ENCODE measurements around the gene CCDC178. TPM values are rescaled to one million over a fixed set of nuclear protein-coding genes. Genes with fewer than 3 reads are reported as not detected.

Gene CCDC178
- total and polyA plus RNA-seq, 2 donors (not counting 3 experiments of a cell fraction or from before 2014, with no cell fraction given): 0.80 to 1.6 TPM

DNA sequence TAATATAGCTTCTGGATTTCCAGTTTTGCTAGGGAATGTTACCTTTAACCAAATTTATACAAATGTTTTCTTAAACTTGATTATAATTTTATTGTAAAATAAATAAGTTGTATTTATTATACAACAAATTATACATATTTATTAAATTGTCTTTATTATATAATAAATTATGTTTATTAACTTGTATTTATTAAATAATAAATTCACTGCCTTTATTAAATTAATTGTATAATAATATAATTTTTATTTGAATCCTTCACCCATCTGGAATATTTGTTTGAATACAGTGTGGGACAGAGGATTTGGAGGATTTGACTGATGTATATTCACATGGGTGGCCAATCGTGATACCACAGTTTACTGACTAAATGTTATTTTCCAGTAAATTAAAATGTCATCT is 43.4 kb upstream of the CCDC178 start:
- Histone ChIP-seq H3K9me3 (replicated peaks; ENCODE audit: control insufficient read depth, insufficient read depth, low read length) (no peaks in the 10 kb centered on the region), H2AFZ (ENCODE audit: low read depth, low read length) (no peak overlapping the region), H3K27me3 (ENCODE audit: control insufficient read depth in 2 of 2, insufficient read depth in 2 of 2, low read length in 2 of 2) (no peaks in the 10 kb centered on the region), H3K36me3 (ENCODE audit: control insufficient read depth in 2 of 2, extremely low read depth in 1 of 2, insufficient read depth in 2 of 2, low read length in 2 of 2) (no peaks in the 10 kb centered on the region), H3K4me2 (ENCODE audit: insufficient read depth, low read length) (no peak overlapping the region), H3K27ac (ENCODE audit: insufficient read depth, low read depth, low read length) (no peak overlapping the region), H3K9me1 (replicated peaks; ENCODE audit: control insufficient read depth, extremely low read depth, insufficient read depth, low read length) (no peaks in the 10 kb centered on the region), H3K9ac (replicated peaks; ENCODE audit: extremely low read depth, insufficient read depth, low read length) (no peak overlapping the region), H3K79me2 (ENCODE audit: control insufficient read depth, insufficient read depth, low read length) (no peaks in the 10 kb centered on the region), H4K20me1 (replicated peaks; ENCODE audit: control insufficient read depth, extremely low read depth, insufficient read depth, low read length) (no peaks in the 10 kb centered on the region), H3K4me3 (replicated peaks in 1 of 3; ENCODE audit: insufficient read depth in 1 of 3, low read depth in 1 of 3, low read length in 3 of 3) (no peak overlapping the region), H3K4me1 (ENCODE audit: control insufficient read depth, extremely low read depth, insufficient read depth, low read length) (no peaks in the 10 kb centered on the region)
- ChIA-PET CTCF (no interaction called here), POLR2A (no interaction called here)
- intact Hi-C loops (cut with micrococcal nuclease) (no loop called here), dilution Hi-C loops (cut with MboI; ENCODE audit: extremely low pct_ligation_motif_present, low sequenced_read_pairs) (no loop called here)
- no TSS peak for BruUV-seq (replicated peaks)
- no peak for DNase-seq (ENCODE audit: low read depth, low spot score)
- no peak for TF ChIP-seq FOS (IDR thresholded peaks at IDR 0.05; ENCODE audit: borderline replicate concordance, insufficient read depth, low read length)
- FAIRE-seq: no peak

DNA sequence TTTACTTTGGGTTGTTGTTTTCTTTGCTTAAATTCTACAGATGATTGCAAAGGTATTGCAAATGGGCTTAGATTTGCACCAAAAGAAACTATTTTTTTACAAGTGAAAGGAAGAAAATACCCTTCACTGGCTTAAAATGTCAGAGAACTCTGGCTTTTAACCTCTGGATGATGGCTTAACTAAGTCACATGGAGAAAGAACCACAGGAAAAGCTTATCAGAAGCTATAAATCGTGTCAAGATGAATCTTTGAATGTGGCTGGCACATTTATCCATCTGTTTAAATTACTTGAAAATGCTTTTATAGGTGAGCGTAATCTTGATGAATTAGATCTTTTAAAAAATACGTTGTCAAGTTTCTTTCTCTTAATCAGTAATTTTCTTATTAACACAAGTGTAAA is 32.0 kb upstream of the CCDC178 start:
- intact Hi-C loops (cut with micrococcal nuclease) (no loop called here), dilution Hi-C loops (cut with MboI; ENCODE audit: extremely low pct_ligation_motif_present, low sequenced_read_pairs) (no loop called here)
- TF ChIP-seq GATA2 (IDR thresholded peaks at IDR 0.05; ENCODE audit: insufficient read depth, insufficient read length, low read depth, low read length) (no peak), POLR2A (IDR thresholded peaks at IDR 0.05; ENCODE audit: low read depth, low read length) (no peak), JUN (IDR thresholded peaks at IDR 0.05; ENCODE audit: borderline replicate concordance, insufficient read depth, insufficient read length, low read depth) (no peak), MYC (IDR thresholded peaks at IDR 0.05; ENCODE audit: low read depth, low read length) (no peak), FOS (IDR thresholded peaks at IDR 0.05; ENCODE audit: borderline replicate concordance, insufficient read depth, low read length) (no peak), EZH2 (IDR thresholded peaks at IDR 0.05; ENCODE audit: borderline replicate concordance, low read depth, low read length, severe bottlenecking) (no peak)
- TF ChIP-seq, protein P1, sequence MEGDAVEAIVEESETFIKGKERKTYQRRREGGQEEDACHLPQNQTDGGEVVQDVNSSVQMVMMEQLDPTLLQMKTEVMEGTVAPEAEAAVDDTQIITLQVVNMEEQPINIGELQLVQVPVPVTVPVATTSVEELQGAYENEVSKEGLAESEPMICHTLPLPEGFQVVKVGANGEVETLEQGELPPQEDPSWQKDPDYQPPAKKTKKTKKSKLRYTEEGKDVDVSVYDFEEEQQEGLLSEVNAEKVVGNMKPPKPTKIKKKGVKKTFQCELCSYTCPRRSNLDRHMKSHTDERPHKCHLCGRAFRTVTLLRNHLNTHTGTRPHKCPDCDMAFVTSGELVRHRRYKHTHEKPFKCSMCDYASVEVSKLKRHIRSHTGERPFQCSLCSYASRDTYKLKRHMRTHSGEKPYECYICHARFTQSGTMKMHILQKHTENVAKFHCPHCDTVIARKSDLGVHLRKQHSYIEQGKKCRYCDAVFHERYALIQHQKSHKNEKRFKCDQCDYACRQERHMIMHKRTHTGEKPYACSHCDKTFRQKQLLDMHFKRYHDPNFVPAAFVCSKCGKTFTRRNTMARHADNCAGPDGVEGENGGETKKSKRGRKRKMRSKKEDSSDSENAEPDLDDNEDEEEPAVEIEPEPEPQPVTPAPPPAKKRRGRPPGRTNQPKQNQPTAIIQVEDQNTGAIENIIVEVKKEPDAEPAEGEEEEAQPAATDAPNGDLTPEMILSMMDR (IDR thresholded peaks at IDR 0.05; ENCODE audit: extremely low read depth in 1 of 2, insufficient read depth in 1 of 2, low read depth in 1 of 2, low read length in 2 of 2): no peak
- TF ChIP-seq, protein P2, sequence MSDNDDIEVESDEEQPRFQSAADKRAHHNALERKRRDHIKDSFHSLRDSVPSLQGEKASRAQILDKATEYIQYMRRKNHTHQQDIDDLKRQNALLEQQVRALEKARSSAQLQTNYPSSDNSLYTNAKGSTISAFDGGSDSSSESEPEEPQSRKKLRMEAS (IDR thresholded peaks at IDR 0.05; ENCODE audit: insufficient read depth, insufficient read length): no peak
- H3K27me3 ChIP-seq (ENCODE audit: control insufficient read depth in 2 of 2, insufficient read depth in 2 of 2, low read length in 2 of 2): no peaks in the 10 kb centered on the region
- no peaks in the 10 kb centered on the region for H3K9me3 ChIP-seq (replicated peaks; ENCODE audit: control insufficient read depth, insufficient read depth, low read length)
- DNase-seq (ENCODE audit: low read depth, low spot score): no peak
- no peak overlapping the region for H3K4me3 ChIP-seq (replicated peaks in 1 of 3; ENCODE audit: insufficient read depth in 1 of 3, low read depth in 1 of 3, low read length in 3 of 3)
- no peak for FAIRE-seq
- H3K79me2 ChIP-seq (ENCODE audit: control insufficient read depth, insufficient read depth, low read length): no peaks in the 10 kb centered on the region
- no peaks in the 10 kb centered on the region for H3K36me3 ChIP-seq (ENCODE audit: control insufficient read depth in 2 of 2, extremely low read depth in 1 of 2, insufficient read depth in 2 of 2, low read length in 2 of 2)
- H3K4me1 ChIP-seq (ENCODE audit: control insufficient read depth, extremely low read depth, insufficient read depth, low read length): no peaks in the 10 kb centered on the region
- ChIA-PET CTCF (no interaction called here), POLR2A (no interaction called here)
- H3K27ac ChIP-seq (ENCODE audit: insufficient read depth, low read depth, low read length): no peak overlapping the region
- no TSS peak for BruUV-seq (replicated peaks)
- no peaks in the 10 kb centered on the region for H3K9me1 ChIP-seq (replicated peaks; ENCODE audit: control insufficient read depth, extremely low read depth, insufficient read depth, low read length)
- no peaks in the 10 kb centered on the region for H4K20me1 ChIP-seq (replicated peaks; ENCODE audit: control insufficient read depth, extremely low read depth, insufficient read depth, low read length)
- no peak overlapping the region for H3K4me2 ChIP-seq (ENCODE audit: insufficient read depth, low read length)
- H3K9ac ChIP-seq (replicated peaks; ENCODE audit: extremely low read depth, insufficient read depth, low read length): no peak overlapping the region
- H2AFZ ChIP-seq (ENCODE audit: low read depth, low read length): no peak overlapping the region
